Pons (tissue), 1 donor: ENCODE data around the gene PDZRN4.

Experiments
- DNase-seq: peaks from one replicate; pipeline ENCODE4 v3.0.0-alpha.2; 2016; ENCODE audit warnings: low spot score

The PDZRN4 gene

GRCh38 chr12:41356181-41356580 is 168.1 kb downstream of the PDZRN4 start:
- DNase-seq = no peak

- DNase-seq = no peak
Observed at GRCh38 chr12:41361738-41362137, 173.6 kb downstream of the PDZRN4 start.

GRCh38 chr12:41362510-41362909 is 174.4 kb downstream of the PDZRN4 start:
- DNase-seq = no peak

GRCh38 chr12:41362931-41363330 is 174.8 kb downstream of the PDZRN4 start:
- DNase-seq = no peak

GRCh38 chr12:41364211-41364610 is 176.1 kb downstream of the PDZRN4 start:
- DNase-seq = no peak

- no peak for DNase-seq
Observed at GRCh38 chr12:41365653-41366171, 177.6 kb downstream of the PDZRN4 start.

GRCh38 chr12:41367726-41368405 is 179.7 kb downstream of the PDZRN4 start:
- no peak for DNase-seq

- no peak for DNase-seq
Observed at GRCh38 chr12:41380878-41381277, 192.8 kb downstream of the PDZRN4 start.

- no peak for DNase-seq
Observed at GRCh38 chr12:41402801-41403200, 214.7 kb downstream of the PDZRN4 start.

- peak; percentile 71 for DNase-seq
Observed at GRCh38 chr12:41407232-41407799, 219.2 kb downstream of the PDZRN4 start.

- no peak for DNase-seq
Observed at GRCh38 chr12:41409628-41410027, 221.5 kb downstream of the PDZRN4 start.

GRCh38 chr12:41418586-41418985 is 230.5 kb downstream of the PDZRN4 start:
- DNase-seq = no peak

- DNase-seq = no peak
Observed at GRCh38 chr12:41419131-41419893, 231.2 kb downstream of the PDZRN4 start.

GRCh38 chr12:41424651-41425050 is 236.5 kb downstream of the PDZRN4 start:
- DNase-seq = no peak

GRCh38 chr12:41433460-41433859 is 245.3 kb downstream of the PDZRN4 start:
- DNase-seq = no peak

- no peak for DNase-seq
Observed at GRCh38 chr12:41436076-41436475, 248.0 kb downstream of the PDZRN4 start.

GRCh38 chr12:41437563-41437962 is 249.4 kb downstream of the PDZRN4 start:
- peak; percentile 71 for DNase-seq

- DNase-seq = peak; percentile 59
Observed at GRCh38 chr12:41438854-41439541, 250.9 kb downstream of the PDZRN4 start.

GRCh38 chr12:41439801-41440200 is 251.7 kb downstream of the PDZRN4 start:
- DNase-seq = no peak

GRCh38 chr12:41441180-41441579 is 253.1 kb downstream of the PDZRN4 start:
- no peak for DNase-seq

- no peak for DNase-seq
Observed at GRCh38 chr12:41442896-41443295, 254.8 kb downstream of the PDZRN4 start.

- no peak for DNase-seq
Observed at GRCh38 chr12:41443690-41444089, 255.6 kb downstream of the PDZRN4 start.
